GM18873 (cell line): ENCODE measurements around the gene SPACA1.

ENCODE experiments used
- ATAC-seq: cut with Tn5 transposase; IDR thresholded peaks from one replicate; pipeline ENCODE4 v1.9.1; 2021; ENCODE audit warnings: mild to moderate bottlenecking, moderate library complexity, moderate number of reproducible peaks; ENCODE audit not compliant: unreplicated experiment, low FRiP score

The SPACA1 gene

DNA sequence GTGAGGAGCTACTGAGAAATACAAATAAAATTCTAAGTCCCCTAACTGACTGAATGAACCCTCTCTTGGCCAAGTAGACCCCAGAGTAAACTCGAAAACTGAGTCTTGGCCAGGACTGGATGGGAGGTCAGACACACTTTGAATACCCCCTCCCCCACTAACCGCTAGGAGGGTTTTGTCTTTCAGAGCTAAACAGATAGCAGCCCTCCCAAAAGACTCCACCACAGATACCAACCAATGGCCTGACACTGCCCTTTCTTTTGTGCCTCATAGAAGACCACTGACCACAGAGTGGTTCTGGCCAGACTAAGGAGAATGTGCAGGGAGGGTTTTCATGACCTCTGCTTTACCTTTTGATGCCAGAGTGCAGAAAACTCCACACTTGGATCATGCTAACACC, 42.1 kb downstream of the SPACA1 start:
- no peak for ATAC-seq

DNA sequence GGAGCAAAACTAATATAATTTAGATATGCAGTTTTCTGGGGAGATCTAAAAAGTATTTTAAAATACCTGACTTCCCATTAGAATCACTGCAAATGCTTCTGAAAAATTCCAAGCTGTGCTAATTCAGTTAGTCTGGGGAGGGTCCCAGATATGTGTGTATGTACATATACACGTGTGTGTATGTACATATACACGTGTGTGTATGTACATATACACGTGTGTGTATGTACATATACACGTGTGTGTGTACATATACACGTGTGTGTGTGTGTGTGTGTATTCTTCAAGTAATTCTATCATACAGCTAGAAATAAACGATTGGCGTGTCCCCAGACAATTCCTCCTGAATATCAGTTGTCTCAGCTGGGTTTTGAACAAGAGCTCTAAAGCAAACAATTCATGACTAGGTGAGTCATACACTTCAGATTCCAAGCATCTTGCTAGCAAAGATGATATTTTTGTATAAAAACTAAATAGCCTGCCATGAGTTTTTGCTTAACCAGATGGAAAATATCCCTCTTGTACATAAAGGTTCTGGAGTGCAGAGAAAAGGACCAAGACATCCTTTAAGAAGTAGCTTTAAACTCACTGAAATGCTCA, 58.2 kb downstream of the SPACA1 start:
- no peak for ATAC-seq

DNA sequence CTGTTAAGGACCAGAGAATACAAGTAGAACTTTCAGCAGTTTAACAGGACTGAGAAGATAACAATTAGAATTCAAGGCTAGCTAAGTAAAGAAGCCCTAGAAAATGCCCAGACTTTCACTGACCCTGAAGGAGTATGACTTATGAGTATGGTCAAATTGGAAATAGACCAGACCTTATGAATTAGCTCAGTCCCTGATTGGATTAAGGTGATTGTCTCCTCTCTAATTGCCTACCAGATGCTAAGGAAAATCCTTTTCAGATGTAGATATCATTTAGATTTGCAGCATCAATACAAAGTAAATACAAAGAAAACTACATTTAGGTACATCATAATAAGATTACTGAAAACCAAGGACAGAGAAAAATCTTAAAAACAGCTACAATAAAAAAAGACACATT, 59.6 kb downstream of the SPACA1 start:
- ATAC-seq: no peak

DNA sequence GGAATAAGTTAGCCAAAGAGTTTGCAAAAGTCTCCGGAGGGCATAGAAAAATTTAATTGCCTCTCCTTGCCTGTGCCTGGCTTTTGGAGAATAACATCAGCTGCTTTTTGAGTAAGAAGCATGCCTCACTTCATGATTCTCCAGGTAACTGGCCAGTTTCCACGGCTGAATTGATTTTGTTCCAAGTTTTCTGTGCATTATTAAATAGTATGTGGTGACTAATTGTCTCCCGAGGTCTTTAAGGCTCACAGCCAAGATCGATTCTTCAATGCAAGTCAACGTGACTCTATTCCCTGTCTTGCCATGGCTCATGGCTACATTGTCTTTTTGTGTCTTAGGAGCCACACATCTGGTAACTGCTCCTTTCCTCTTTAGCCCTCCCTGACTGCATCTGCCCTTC, 64.3 kb downstream of the SPACA1 start:
- ATAC-seq: no peak

DNA sequence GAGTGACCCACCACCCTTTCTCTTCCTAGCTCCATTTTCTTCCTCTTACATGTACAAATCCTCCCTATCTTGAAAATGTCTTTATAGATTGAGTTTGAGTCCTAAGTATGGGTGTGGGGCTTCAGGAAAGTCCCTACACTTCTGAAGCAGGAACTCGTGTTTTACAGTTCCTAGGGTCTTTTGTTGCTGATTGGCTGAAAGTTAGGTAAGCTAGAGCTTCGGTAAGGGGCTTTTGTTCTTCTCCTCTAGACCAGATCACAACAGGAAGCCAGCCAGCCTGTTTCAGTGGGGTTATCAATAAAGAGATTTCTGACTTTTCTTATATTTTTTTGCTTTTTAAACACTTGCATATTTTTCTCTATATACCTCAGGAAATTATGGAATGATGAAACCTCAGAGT, 67.2 kb downstream of the SPACA1 start:
- ATAC-seq: no peak

DNA sequence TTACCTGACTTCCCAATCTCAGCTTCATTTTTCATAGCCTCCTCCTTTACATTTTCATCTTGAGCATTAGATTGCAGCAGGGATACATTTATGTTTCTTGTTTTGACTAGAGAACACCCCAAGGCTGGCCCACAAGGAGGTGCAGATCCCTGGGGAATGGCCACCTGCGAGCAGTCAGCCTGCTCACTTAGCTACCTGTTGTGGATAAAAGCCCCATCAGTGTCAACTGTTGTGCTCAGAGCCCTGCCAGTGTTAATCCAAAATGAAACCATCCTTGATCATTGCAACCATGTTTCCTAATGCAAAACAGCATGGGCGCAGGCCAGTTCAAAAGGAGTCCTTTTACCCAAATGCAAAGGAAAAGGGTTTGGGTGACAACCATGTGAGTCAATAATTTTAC, 67.7 kb downstream of the SPACA1 start:
- ATAC-seq: no peak

DNA sequence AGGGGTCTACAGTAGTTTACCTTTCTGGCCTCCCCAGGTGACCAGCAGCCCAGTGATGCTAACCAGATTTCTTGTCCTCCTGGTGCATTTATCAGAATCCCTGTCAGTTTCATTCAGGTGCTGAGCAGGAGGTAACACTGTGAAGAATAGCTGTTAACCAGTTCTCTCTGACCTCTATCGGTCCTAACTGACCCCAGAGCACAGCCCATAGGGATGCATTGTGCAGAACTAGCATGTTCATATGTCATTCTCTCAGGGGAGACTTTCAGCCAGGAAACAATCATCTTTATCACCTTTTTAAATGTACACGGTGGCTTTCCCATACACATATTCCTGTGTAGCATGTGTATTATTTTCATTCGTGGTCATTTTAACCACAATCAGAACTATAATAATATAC, 68.6 kb downstream of the SPACA1 start:
- no peak for ATAC-seq
